Measurements from ENCODE around the gene UNC5CL. TPM values are rescaled to one million over a fixed set of nuclear protein-coding genes. Genes with fewer than 3 reads are reported as not detected.

UNC5CL gene
- total RNA-seq, 1 donor: not detected

GRCh38 chr6:40996591-40997233 is 42.3 kb downstream of the UNC5CL start:
- H3K4me3 ChIP-seq (ENCODE audit: insufficient read depth, low read length): no peak overlapping the region
- H3K4me2 ChIP-seq (ENCODE audit: insufficient read depth, low read length): no peak overlapping the region
- H2AFZ ChIP-seq (ENCODE audit: low read length): no peak overlapping the region
- H3K36me3 ChIP-seq (ENCODE audit: insufficient read depth, low read length): no peaks in the 10 kb centered on the region
- H4K20me1 ChIP-seq (ENCODE audit: insufficient read depth, low read length): no peaks in the 10 kb centered on the region
- no peaks in the 10 kb centered on the region for H3K9me3 ChIP-seq (ENCODE audit: low read depth, low read length)
- H3K27me3 ChIP-seq (ENCODE audit: insufficient read depth, low read length): peaks cover 19% of the 10 kb centered on the region
- DNase-seq (ENCODE audit: insufficient read length, low spot score, missing footprints): no peak
- TF ChIP-seq CTCF (IDR thresholded peaks at IDR 0.05; ENCODE audit: extremely low read depth, low read depth, low read length): no peak
- no peaks in the 10 kb centered on the region for H3K79me2 ChIP-seq (ENCODE audit: insufficient read depth, low read length)
- no peaks in the 10 kb centered on the region for H3K4me1 ChIP-seq (ENCODE audit: insufficient read depth, low read length)
- no peak overlapping the region for H3K27ac ChIP-seq (ENCODE audit: low read depth, low read length)

GRCh38 chr6:40992746-40993145 is 46.3 kb downstream of the UNC5CL start:
- Histone ChIP-seq H3K27me3 (ENCODE audit: insufficient read depth, low read length) (peaks cover 20% of the 10 kb centered on the region), H3K4me2 (ENCODE audit: insufficient read depth, low read length) (no peak overlapping the region), H4K20me1 (ENCODE audit: insufficient read depth, low read length) (no peaks in the 10 kb centered on the region), H3K4me3 (ENCODE audit: insufficient read depth, low read length) (no peak overlapping the region), H3K9me3 (ENCODE audit: low read depth, low read length) (no peaks in the 10 kb centered on the region), H3K27ac (ENCODE audit: low read depth, low read length) (no peak overlapping the region), H3K79me2 (ENCODE audit: insufficient read depth, low read length) (no peaks in the 10 kb centered on the region), H3K4me1 (ENCODE audit: insufficient read depth, low read length) (no peaks in the 10 kb centered on the region), H2AFZ (ENCODE audit: low read length) (no peak overlapping the region), H3K36me3 (ENCODE audit: insufficient read depth, low read length) (no peaks in the 10 kb centered on the region)
- no peak for TF ChIP-seq CTCF (IDR thresholded peaks at IDR 0.05; ENCODE audit: extremely low read depth, low read depth, low read length)
- DNase-seq (ENCODE audit: insufficient read length, low spot score, missing footprints): no peak

- Histone ChIP-seq H2AFZ (ENCODE audit: low read length) (no peak overlapping the region), H3K27ac (ENCODE audit: low read depth, low read length) (no peak overlapping the region), H3K4me1 (ENCODE audit: insufficient read depth, low read length) (no peaks in the 10 kb centered on the region), H3K9me3 (ENCODE audit: low read depth, low read length) (no peaks in the 10 kb centered on the region), H3K4me2 (ENCODE audit: insufficient read depth, low read length) (no peak overlapping the region), H3K4me3 (ENCODE audit: insufficient read depth, low read length) (no peak overlapping the region), H3K79me2 (ENCODE audit: insufficient read depth, low read length) (no peaks in the 10 kb centered on the region), H4K20me1 (ENCODE audit: insufficient read depth, low read length) (no peaks in the 10 kb centered on the region), H3K36me3 (ENCODE audit: insufficient read depth, low read length) (no peaks in the 10 kb centered on the region), H3K27me3 (ENCODE audit: insufficient read depth, low read length) (peaks cover 20% of the 10 kb centered on the region)
- no peak for TF ChIP-seq CTCF (IDR thresholded peaks at IDR 0.05; ENCODE audit: extremely low read depth, low read depth, low read length)
- no peak for DNase-seq (ENCODE audit: insufficient read length, low spot score, missing footprints)
These were observed 48.7 kb downstream of the UNC5CL start for GRCh38 chr6:40990301-40990700.

- TF ChIP-seq CTCF (IDR thresholded peaks at IDR 0.05; ENCODE audit: extremely low read depth, low read depth, low read length): no peak
- H3K9me3 ChIP-seq (ENCODE audit: low read depth, low read length): no peaks in the 10 kb centered on the region
- no peak for DNase-seq (ENCODE audit: insufficient read length, low spot score, missing footprints)
These were observed 49.5 kb downstream of the UNC5CL start for GRCh38 chr6:40989204-40990169.

More at GRCh38 chr6:40989204-40990169, 49.5 kb downstream of the UNC5CL start:
- Histone ChIP-seq H3K27me3 (ENCODE audit: insufficient read depth, low read length) (peaks cover 20% of the 10 kb centered on the region), H3K4me2 (ENCODE audit: insufficient read depth, low read length) (no peak overlapping the region), H3K27ac (ENCODE audit: low read depth, low read length) (no peak overlapping the region), H3K4me1 (ENCODE audit: insufficient read depth, low read length) (no peaks in the 10 kb centered on the region), H3K79me2 (ENCODE audit: insufficient read depth, low read length) (no peaks in the 10 kb centered on the region), H4K20me1 (ENCODE audit: insufficient read depth, low read length) (no peaks in the 10 kb centered on the region), H2AFZ (ENCODE audit: low read length) (no peak overlapping the region), H3K4me3 (ENCODE audit: insufficient read depth, low read length) (no peak overlapping the region), H3K36me3 (ENCODE audit: insufficient read depth, low read length) (no peaks in the 10 kb centered on the region)

Measured in osteoblast (primary cell).